Activated naive CD4-positive, alpha-beta T cell treated with anti-CD3 and anti-CD28 coated beads, Interleukin-2, amount 50 U/mL, for 24 hours (primary cell): ENCODE measurements around the gene CIAO3.

Experiments used
- H3K27ac Mint-ChIP-seq: one replicate; pipeline ENCODE4 v1.8.0; 2021; ENCODE audit warnings: mild to moderate bottlenecking, mixed read lengths
- H3K27me3 Mint-ChIP-seq: one replicate; pipeline ENCODE4 v1.8.0; 2021; ENCODE audit warnings: mixed read lengths
- H3K36me3 Mint-ChIP-seq: one replicate; pipeline ENCODE4 v1.8.0; 2021; ENCODE audit warnings: mixed read lengths
- H3K4me1 Mint-ChIP-seq: one replicate; pipeline ENCODE4 v1.8.0; 2021; ENCODE audit warnings: mixed read lengths
- H3K4me3 Mint-ChIP-seq: one replicate; pipeline ENCODE4 v1.8.0; 2021; ENCODE audit warnings: mild to moderate bottlenecking, mixed read lengths
- H3K9me3 Mint-ChIP-seq: one replicate; pipeline ENCODE4 v1.8.0; 2021; ENCODE audit warnings: mixed read lengths

CIAO3 gene

DNA sequence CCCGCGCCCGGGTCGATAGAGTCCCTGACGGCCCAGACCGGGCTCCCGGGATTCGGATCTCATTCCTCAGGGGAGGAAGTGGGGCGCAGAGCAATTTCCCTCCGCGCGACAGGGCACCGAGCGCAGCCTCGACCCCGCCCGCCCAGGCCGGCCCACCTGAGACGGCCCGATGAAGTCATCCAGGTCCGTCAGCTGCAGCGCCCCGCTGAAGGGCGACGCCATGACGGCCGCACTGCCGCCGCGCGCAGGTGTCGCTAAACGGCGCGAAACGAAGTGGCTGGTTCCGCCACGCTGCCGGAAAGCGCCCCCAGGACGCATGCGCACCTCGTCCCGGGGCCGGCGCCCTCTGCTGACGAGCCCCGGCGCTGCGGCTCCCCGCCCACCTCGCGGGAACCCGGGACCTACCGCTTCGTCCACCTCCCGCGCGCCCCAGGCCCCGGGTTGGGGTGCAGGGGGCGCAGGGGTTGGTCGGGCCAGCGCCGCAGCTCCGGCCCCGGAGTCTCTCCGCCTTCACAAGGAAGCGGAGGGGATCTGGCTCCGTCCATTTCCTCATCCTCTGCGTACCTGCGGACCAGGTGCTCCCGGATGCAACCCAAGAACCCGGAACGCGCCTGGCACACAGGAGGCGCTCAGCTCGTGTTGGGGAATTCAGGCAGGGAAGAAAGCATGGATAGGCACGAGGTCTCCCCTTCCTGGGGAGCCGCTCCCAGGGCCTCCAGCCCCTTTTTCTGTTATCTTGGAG lies at the start of gene CIAO3:
Gene CIAO3 (minus strand): TSS at position 234 of the 742 bp plus-strand sequence. CDS start 12 bp downstream, at position 222.
- Mint-ChIP-seq H3K9me3 (no peaks in the 10 kb centered on the region), H3K4me3 (peak within 1 kb of the TSS; percentile 86), H3K27me3 (no peaks in the 10 kb centered on the region), H3K4me1 (peaks cover 13% of the 10 kb centered on the region), H3K27ac (peak within 1 kb of the TSS; percentile 55), H3K36me3 (peaks cover 4% of the 10 kb centered on the region)

DNA sequence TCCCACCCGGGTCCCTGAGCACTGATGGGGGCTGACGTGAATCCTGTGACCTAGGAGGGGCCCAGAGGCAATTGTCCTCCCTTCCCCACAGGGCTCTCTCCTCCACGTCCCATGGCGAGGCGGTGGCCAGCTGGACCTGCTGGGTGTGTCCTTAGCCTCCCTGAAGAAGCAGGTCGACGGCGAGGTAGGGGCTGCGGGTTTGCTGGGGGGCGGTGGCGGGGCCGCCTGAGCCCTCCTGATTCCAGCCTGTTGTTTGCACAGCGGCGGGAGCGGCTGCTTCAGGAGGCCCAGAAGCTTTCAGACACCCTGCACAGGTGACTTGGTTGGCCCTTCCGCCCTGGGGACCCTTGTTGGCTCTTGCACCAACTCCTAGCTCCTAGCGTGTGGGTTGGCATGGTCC lies 49.3 kb upstream of the CIAO3 start:
- H3K4me1 Mint-ChIP-seq = no peaks in the 10 kb centered on the region
- no peaks in the 10 kb centered on the region for H3K9me3 Mint-ChIP-seq
- no peaks in the 10 kb centered on the region for H3K36me3 Mint-ChIP-seq
- peak overlapping the region; percentile 26 for H3K4me3 Mint-ChIP-seq
- H3K27me3 Mint-ChIP-seq = no peaks in the 10 kb centered on the region
- H3K27ac Mint-ChIP-seq = no peak overlapping the region

DNA sequence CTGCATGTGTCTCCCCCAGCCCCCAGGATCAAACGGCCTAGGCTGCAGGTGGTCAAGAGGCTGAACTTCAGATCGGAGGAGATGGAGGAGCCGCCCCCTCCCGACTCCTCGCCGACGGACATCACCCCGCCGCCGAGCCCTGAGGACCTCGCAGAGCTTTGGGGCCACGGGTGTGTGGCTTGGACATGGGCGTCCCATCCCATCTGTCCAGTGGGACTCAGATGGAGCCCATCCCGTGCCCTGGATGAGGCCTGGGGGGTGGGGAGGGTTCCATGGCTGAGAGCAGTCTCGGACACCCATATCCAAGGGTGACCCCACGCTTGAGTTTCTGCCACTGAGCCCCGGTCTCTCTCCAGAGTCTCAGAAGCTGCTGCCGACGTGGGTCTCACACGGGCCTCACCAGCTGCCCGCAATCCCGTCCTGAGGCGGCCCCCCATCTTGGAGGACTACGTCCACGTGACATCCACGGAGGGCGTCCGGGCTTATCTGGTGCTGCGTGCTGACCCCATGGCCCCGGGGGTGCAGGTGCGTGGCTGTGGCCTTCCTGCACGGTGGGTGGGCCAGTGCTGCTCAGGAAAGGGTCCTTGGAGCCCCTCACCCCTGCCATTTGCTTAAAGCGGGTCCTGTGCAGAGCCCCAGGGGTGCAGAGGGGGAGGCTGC lies 48.5 kb upstream of the CIAO3 start:
- Mint-ChIP-seq H3K9me3 (no peaks in the 10 kb centered on the region), H3K27ac (no peak overlapping the region), H3K4me1 (no peaks in the 10 kb centered on the region), H3K27me3 (no peaks in the 10 kb centered on the region), H3K36me3 (no peaks in the 10 kb centered on the region), H3K4me3 (no peak overlapping the region)

DNA sequence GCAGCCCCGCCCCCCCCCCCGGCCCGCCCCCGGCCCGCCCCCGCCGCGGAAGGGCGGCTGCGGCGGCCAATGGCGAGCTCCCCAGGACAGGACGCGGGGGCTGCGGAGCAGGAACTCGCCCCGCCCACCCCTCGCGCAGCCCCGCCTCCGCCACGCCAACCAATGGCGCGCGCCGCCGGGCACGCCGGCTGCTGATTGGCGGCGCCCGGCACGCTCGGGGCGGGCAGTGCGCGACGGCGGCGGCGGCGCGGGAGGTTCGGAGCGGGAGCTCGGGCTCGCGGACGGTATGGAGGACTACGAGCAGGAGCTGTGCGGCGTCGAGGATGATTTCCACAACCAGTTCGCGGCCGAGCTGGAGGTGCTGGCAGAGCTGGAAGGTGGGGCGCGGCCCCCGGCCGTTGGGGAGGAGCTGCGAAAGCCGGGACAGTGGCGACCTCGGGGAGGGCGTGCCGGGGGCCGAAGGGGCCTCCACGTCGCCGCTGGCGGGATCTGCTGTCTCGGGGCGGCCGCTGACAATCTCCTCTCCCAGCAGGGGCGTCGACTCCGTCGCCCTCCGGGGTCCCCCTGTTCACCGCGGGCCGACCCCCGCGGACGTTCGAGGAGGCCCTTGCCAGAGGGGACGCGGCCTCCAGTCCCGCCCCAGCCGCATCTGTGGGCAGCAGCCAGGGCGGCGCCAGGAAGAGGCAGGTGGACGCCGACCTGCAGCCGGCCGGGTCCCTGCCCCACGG lies 47.8 kb upstream of the CIAO3 start, which contains the start of gene CHTF18:
Gene CHTF18 (plus strand): TSS at position 222 of the 728 bp plus-strand sequence. CDS start 65 bp downstream, at position 287.
- Mint-ChIP-seq H3K4me3 (peak within 1 kb of the TSS; percentile 88), H3K36me3 (no peaks in the 10 kb centered on the region), H3K4me1 (no peaks in the 10 kb centered on the region), H3K27ac (no peak within 1 kb of the TSS), H3K27me3 (no peaks in the 10 kb centered on the region), H3K9me3 (no peaks in the 10 kb centered on the region)

DNA sequence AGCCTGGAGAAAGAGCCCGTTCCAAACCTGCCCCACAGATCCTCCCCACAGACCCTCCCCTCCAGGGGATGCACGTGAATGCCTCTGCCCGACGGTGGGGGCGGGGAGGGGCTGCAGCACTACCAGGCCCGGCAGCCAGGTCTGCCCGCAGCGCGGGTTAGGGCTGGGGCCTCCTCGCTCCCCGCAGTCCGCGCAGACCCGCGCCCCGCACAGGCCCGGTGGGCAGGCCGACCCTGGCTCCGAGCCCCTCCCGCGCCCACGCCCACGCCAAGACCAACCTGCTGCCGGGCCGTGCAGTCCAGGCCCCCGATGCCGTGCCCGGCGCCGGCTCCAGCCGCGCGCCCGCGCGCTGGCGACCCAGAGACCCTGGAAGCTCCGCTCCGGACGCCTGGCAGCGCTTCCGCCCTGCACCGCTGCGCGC lies 47.2 kb upstream of the CIAO3 start, which contains the start of gene RPUSD1:
Gene RPUSD1 (minus strand): TSS at position 404 of the 421 bp plus-strand sequence. CDS start 644 bp downstream, outside the sequence.
- no peaks in the 10 kb centered on the region for H3K9me3 Mint-ChIP-seq
- no peaks in the 10 kb centered on the region for H3K36me3 Mint-ChIP-seq
- no peaks in the 10 kb centered on the region for H3K27me3 Mint-ChIP-seq
- H3K27ac Mint-ChIP-seq = no peak within 1 kb of the TSS
- H3K4me3 Mint-ChIP-seq = peak within 1 kb of the TSS; percentile 88
- no peaks in the 10 kb centered on the region for H3K4me1 Mint-ChIP-seq

DNA sequence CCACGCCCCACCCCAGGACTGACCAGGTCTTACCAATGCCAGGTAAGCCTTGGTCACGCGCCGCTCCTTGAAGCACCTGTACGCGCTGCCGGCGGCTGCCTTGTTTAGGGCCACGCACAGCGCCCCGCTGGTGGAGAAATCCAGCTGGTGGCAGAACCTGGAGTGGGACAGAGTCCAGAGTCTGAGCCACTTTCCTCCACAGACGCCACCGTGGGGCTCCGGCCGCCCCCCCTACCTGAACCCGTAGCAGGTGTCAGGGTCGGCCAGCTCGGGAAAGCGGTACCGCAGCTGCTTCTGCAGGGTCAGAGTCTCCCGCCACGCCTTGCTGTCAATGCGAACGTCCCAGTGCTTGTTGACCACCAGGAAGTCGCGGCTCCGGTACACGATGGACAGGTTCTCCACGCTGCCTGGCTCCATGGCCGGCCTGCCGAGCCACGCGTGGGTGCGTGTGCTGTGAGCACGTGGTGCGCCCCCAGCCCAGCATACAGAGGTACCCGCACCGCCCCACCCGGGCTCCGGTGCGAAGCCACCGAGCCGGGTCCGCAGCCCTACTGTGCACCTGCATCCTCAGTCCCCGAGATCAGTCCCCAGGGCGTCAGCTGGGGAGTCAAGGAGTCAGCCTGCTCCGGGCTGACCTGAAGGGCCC lies 46.6 kb upstream of the CIAO3 start:
- Mint-ChIP-seq H3K27ac (no peak overlapping the region), H3K36me3 (no peaks in the 10 kb centered on the region)

GRCh38 chr16:785563-786535 lies 45.1 kb upstream of the CIAO3 start:
- H3K27me3 Mint-ChIP-seq = no peaks in the 10 kb centered on the region
- H3K4me3 Mint-ChIP-seq = peak overlapping the region; percentile 75

More for the DNA sequence above, 46.6 kb upstream of the CIAO3 start:
- Mint-ChIP-seq H3K4me3 (peak overlapping the region; percentile 88), H3K4me1 (no peaks in the 10 kb centered on the region), H3K9me3 (no peaks in the 10 kb centered on the region), H3K27me3 (no peaks in the 10 kb centered on the region)

GRCh38 chr16:784431-784830 lies 43.6 kb upstream of the CIAO3 start:
- Mint-ChIP-seq H3K27me3 (no peaks in the 10 kb centered on the region), H3K36me3 (no peaks in the 10 kb centered on the region), H3K4me1 (no peaks in the 10 kb centered on the region), H3K27ac (no peak overlapping the region), H3K4me3 (no peak overlapping the region), H3K9me3 (no peaks in the 10 kb centered on the region)

More at GRCh38 chr16:785563-786535, 45.1 kb upstream of the CIAO3 start:
- no peak overlapping the region for H3K27ac Mint-ChIP-seq
- H3K4me1 Mint-ChIP-seq = no peaks in the 10 kb centered on the region
- H3K36me3 Mint-ChIP-seq = no peaks in the 10 kb centered on the region
- no peaks in the 10 kb centered on the region for H3K9me3 Mint-ChIP-seq

DNA sequence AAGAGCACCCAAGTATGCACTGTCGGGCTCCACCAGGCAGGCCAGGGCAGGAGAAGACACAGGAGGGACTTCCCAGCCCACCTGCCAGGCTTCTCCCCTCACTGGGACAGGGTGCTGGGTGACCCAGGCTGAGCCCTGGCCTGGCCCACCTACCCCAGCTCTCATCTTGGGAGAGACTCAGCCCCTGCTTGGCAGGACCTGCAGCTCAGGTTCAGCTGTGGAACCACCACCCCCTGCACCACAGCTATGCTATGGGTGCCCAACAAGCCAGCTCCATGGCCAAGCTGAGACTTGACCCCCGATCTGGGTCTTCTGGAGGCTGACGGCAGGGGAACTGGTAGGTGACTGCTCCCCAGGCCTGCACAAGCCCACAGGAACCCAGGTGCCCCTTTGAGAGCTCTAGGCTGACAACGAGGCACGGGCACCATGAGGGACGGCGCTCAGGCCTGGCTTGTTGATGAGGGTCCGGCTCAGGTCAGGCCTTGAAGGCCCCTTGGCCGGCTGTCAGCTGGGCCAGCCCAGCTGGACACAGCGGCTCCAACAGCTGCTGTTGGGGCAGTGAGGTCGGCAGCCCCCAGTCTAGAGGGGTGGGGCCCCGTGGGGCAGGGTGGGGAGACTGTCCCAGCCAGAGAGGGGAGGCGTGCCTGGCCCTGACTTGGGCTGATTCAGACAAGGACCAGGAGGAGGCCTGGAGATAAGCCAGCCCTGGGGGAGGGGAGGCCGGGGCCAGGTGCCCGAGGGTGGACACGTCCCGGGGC lies 42.8 kb upstream of the CIAO3 start:
- Mint-ChIP-seq H3K27me3 (no peaks in the 10 kb centered on the region), H3K4me1 (no peaks in the 10 kb centered on the region), H3K27ac (no peak overlapping the region), H3K36me3 (no peaks in the 10 kb centered on the region), H3K4me3 (no peak overlapping the region), H3K9me3 (no peaks in the 10 kb centered on the region)

DNA sequence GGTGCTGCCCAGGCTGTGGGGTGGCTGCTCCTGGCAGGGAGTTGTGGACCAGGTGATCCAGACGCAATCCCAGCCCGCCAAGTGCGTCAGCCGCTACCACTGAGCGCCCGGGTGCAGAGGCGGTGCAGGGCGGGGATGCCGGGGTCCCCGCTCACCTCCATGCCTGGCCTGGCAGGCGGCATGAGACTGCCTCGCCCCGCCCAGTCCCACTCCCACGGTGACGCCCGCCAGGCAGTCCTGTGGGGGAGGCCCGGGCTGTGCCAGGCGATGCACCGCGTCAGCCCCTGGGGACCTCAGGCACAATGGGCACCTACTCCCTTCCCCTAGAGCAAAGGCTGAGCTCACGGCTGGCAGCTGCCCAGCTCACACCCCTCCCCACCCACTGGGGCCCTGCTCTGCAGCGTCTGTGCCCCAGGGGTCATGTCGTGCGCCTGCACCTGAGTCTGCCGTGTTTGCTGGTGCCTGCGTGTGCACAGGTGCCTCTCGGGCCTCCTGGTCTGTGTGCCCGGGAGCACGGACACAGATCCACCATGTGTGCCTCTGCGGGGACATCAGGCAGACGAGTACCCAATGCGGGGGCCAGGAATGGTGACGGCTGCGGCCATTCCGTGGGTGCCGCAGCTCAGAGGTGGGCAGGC lies 42.1 kb upstream of the CIAO3 start:
- Mint-ChIP-seq H3K9me3 (no peaks in the 10 kb centered on the region), H3K4me3 (no peak overlapping the region), H3K27ac (no peak overlapping the region), H3K27me3 (no peaks in the 10 kb centered on the region), H3K36me3 (no peaks in the 10 kb centered on the region), H3K4me1 (no peaks in the 10 kb centered on the region)

- Mint-ChIP-seq H3K4me3 (no peak overlapping the region), H3K27ac (no peak overlapping the region), H3K4me1 (no peaks in the 10 kb centered on the region), H3K27me3 (peaks cover 1% of the 10 kb centered on the region), H3K36me3 (no peaks in the 10 kb centered on the region), H3K9me3 (no peaks in the 10 kb centered on the region)
These were observed 41.5 kb upstream of the CIAO3 start for GRCh38 chr16:782258-782657.

DNA sequence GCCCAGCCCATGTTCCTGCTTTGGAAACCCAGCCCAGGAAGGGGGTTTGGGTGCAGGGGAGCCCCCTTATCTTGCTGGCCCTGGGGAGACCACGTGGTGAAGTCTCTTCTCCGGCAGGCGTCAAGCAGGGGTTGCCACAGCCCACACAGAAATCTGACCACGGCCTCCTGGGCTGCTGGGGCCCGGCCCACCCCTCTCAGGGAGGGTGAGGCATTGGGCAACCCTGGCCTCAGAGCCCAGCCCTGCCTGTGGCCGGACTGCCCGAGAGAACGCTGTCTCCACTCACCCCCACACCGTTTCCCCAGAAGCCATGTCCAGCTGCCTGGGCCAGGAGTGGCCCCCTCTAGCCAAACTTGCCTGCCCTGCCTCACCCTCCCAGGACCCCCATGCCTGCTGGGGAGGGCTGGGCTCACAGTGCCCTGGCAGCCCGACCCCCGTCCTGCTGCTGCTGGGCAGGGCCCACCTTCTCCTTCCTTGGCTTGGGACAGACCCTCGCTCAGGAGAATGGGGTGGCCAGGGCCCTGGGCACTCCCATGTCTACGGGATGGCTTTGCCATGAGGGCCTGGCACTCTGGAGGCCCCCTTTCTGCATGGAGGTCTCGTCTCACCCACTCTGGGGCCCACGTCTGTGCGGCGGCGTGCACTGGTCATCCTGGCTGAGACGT lies 40.7 kb upstream of the CIAO3 start:
- H3K4me1 Mint-ChIP-seq = no peaks in the 10 kb centered on the region
- H3K4me3 Mint-ChIP-seq = no peak overlapping the region
- H3K36me3 Mint-ChIP-seq = no peaks in the 10 kb centered on the region
- H3K27me3 Mint-ChIP-seq = peaks cover 1% of the 10 kb centered on the region
- H3K27ac Mint-ChIP-seq = no peak overlapping the region
- H3K9me3 Mint-ChIP-seq = no peaks in the 10 kb centered on the region

DNA sequence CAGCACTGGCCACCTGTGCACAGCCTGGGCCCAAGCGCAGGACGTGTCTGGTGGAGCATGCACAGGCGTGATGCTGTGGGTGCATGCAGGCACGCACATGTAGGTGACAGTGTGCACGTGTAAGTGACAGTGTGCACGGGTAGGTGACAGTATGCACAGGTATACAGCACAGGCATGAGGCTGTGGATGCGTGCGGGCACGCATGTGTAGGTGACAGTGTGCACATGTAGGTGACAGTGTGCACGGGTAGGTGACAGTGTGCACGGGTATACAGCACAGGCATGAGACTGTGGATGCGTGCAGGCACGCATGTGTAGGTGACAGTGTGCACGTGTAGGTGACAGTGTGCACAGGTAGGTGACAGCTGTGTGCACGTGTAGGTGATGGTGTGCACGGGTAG lies 39.5 kb upstream of the CIAO3 start:
- Mint-ChIP-seq H3K4me1 (no peaks in the 10 kb centered on the region), H3K27ac (no peak overlapping the region), H3K9me3 (no peaks in the 10 kb centered on the region), H3K27me3 (peaks cover 1% of the 10 kb centered on the region), H3K4me3 (no peak overlapping the region), H3K36me3 (no peaks in the 10 kb centered on the region)
